RWPE2 (cell line): Measurements from ENCODE around the gene SIGLEC1.

ENCODE experiments used
- ATAC-seq: fragments of 200-7000 bp; cut with Tn5 transposase; 3 replicates; pipeline ENCODE4 v1.9.1; 2021; ENCODE audit warnings: low read depth
- DNase-seq: peaks from one replicate; pipeline ENCODE4 v3.0.0-alpha.2; 2020; ENCODE audit warnings: low spot score
- H3K27ac ChIP-seq: fragments of 450-650 bp; 2 replicates; pipeline ENCODE4 v1.5.1; 2017; ENCODE audit warnings: mild to moderate bottlenecking; ENCODE audit not compliant: poor library complexity, severe bottlenecking
- H3K27me3 ChIP-seq: fragments of 250-450 bp; sonication (Bioruptor Pico); 2 replicates; pipeline ENCODE4 v1.5.1; 2021; ENCODE audit warnings: mild to moderate bottlenecking, moderate library complexity; ENCODE audit not compliant: insufficient read depth, poor library complexity, severe bottlenecking
- H3K36me3 ChIP-seq: fragments of 250-450 bp; sonication (Bioruptor Pico); 2 replicates; pipeline ENCODE4 v1.5.1; 2020; ENCODE audit warnings: low read depth, mild to moderate bottlenecking, moderate library complexity
- H3K4me1 ChIP-seq: fragments of 250-450 bp; sonication (Bioruptor Pico); 2 replicates; pipeline ENCODE4 v1.5.1; 2021; ENCODE audit warnings: mild to moderate bottlenecking, moderate library complexity; ENCODE audit not compliant: insufficient read depth, poor library complexity, severe bottlenecking
- H3K4me3 ChIP-seq: fragments of 250-450 bp; sonication (Bioruptor Pico); 2 replicates; pipeline ENCODE4 v1.5.1; 2021; ENCODE audit warnings: mild to moderate bottlenecking, moderate library complexity; ENCODE audit not compliant: severe bottlenecking
- H3K9me3 ChIP-seq: fragments of 250-450 bp; sonication (Bioruptor Pico); 2 replicates; pipeline ENCODE4 v1.5.1; 2021; ENCODE audit warnings: mild to moderate bottlenecking, moderate library complexity; ENCODE audit not compliant: severe bottlenecking
- TF ChIP-seq, protein P1 (sequence below): fragments of 450-650 bp; IDR thresholded peaks from one replicate; pipeline ENCODE4 v1.5.1; 2017; ENCODE audit warnings: mild to moderate bottlenecking, moderate library complexity; ENCODE audit not compliant: poor library complexity, severe bottlenecking

The SIGLEC1 gene

DNA sequence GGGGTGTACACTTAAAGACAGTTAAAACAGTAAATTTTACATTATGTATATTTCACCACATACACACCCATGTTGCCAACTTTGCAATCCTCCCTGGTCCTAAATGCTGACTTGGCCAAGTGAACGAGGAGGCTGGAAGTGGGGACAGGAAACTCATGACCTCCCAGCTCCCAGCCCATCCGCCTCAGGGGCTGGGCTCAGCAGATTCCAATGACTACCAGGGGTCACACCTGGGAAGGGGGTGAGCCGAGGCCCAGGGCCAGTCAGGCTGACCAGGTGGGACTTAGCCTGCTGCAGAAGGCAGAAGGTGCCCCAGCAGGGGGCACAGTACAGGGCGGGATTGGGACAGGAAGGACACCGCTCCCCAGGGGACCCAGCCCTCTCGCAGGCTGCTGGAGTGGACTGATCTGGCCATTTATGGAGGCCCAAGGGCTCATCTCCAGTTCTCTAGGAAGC lies 2.4 kb downstream of the SIGLEC1 start:
- H3K4me1 ChIP-seq: no peaks in the 10 kb centered on the region
- H3K36me3 ChIP-seq: no peaks in the 10 kb centered on the region
- H3K27me3 ChIP-seq: no peaks in the 10 kb centered on the region
- DNase-seq: no peak
- H3K27ac ChIP-seq: no peak overlapping the region
- H3K9me3 ChIP-seq: no peaks in the 10 kb centered on the region
- 0 out of 3 replicates have a peak, but pooled peaks have one; percentile 8 for ATAC-seq
- no peak overlapping the region for H3K4me3 ChIP-seq
- TF ChIP-seq, protein P1, sequence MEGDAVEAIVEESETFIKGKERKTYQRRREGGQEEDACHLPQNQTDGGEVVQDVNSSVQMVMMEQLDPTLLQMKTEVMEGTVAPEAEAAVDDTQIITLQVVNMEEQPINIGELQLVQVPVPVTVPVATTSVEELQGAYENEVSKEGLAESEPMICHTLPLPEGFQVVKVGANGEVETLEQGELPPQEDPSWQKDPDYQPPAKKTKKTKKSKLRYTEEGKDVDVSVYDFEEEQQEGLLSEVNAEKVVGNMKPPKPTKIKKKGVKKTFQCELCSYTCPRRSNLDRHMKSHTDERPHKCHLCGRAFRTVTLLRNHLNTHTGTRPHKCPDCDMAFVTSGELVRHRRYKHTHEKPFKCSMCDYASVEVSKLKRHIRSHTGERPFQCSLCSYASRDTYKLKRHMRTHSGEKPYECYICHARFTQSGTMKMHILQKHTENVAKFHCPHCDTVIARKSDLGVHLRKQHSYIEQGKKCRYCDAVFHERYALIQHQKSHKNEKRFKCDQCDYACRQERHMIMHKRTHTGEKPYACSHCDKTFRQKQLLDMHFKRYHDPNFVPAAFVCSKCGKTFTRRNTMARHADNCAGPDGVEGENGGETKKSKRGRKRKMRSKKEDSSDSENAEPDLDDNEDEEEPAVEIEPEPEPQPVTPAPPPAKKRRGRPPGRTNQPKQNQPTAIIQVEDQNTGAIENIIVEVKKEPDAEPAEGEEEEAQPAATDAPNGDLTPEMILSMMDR: no peak

DNA sequence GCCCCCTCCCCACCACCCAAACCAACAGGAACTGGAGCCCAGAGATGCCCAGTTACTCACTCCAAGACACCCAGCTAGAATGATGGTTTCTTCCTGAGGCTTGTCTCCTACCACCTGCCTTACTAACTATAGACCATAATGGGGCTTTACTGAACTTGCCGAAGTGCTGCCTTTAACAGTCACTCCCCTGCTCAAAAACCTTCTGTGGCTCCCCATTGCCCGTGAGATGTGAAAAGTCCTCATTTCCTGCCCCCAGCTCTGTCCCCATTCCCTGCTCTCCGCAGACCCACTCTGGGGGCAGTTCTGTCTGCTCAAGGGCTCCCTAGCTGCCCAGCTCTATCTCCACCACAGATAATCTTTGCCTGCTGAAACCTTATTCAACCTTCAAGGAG lies 4.9 kb downstream of the SIGLEC1 start:
- no peak overlapping the region for H3K27ac ChIP-seq
- no peaks in the 10 kb centered on the region for H3K4me1 ChIP-seq
- ATAC-seq: no peak
- no peak overlapping the region for H3K4me3 ChIP-seq
- no peaks in the 10 kb centered on the region for H3K9me3 ChIP-seq
- H3K36me3 ChIP-seq: no peaks in the 10 kb centered on the region
- H3K27me3 ChIP-seq: no peaks in the 10 kb centered on the region
- TF ChIP-seq, protein P1: no peak
- DNase-seq: no peak

DNA sequence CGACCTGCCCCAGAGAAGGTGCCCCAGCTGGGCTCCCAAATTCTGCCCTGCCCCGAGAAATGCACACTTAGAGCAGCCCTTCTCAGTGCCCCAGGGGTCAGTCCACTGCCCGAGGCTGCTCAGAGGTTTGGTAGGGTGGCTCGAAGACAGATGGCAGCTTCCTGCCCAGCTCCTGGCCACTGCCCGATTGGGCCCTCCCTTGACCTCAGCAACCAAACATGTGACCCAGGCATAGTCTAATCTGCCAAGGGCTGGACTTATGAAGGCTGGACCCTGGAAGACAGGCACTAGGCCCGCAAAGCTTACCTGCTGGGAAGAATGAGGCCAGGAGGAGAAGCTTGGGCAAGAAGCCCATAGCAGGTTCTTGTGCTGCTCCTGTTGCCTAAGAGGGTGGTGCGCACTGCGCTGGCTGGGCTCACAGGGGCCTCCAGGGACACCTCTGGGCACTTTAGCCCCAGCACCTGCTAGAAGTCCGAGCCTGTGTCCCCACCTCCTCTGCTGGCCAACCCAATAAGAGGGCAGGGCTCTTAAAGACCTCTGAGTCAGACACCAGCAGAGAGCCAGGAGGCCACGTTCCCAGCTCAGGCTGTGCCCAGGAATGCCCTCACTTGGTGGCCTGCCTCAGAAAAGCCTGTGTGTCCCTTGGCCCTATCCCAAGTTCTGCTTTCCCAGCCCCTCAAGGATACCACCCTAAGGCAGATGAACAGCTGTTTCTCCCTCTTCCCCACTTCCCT lies 5.5 kb downstream of the SIGLEC1 start:
- DNase-seq: no peak

DNA sequence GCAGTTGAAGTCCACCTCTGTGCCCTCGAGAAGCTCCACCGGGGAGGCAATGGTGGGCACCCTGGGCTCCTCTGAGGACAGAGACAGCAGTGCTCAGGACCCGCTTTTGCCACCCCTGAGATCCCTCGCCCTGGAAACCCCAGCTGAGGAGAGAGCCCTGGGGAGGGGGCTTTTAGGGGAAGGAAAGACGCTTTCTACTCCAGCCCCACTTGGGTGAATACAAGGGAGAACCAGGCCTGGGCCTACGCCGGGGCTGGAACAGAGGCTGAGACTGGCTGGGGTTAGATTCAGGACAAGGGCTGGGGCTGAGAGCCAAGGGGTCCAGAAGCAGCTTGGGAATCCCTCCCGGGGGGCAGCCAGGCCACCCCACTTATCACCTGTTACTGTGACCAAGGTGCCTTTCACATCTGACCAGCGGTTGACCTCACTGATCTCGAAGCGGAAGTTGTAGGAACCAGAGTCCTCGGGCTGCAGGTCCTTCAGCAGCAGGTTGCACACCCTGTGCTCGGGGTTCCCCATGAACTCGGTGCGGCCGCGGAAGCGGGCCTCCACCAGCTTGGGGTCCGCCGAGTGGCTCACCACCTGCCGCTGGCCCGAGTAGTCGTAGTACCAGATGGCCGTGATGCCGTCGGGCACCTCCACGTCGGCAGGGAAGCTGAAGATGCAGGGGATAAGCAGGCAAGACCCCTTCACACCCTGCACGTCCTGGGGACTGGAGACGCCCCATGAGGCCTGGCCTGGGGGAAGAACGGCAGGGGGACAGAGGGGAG lies 6.2 kb downstream of the SIGLEC1 start:
- Histone ChIP-seq H3K36me3 (no peaks in the 10 kb centered on the region), H3K4me3 (no peak overlapping the region), H3K9me3 (no peaks in the 10 kb centered on the region), H3K27ac (no peak overlapping the region), H3K4me1 (no peaks in the 10 kb centered on the region), H3K27me3 (no peaks in the 10 kb centered on the region)
- DNase-seq (no peak), ATAC-seq (no peak)
- TF ChIP-seq, protein P1: no peak

More for the DNA sequence above, 5.5 kb downstream of the SIGLEC1 start:
- H3K36me3 ChIP-seq: no peaks in the 10 kb centered on the region
- no peaks in the 10 kb centered on the region for H3K4me1 ChIP-seq
- TF ChIP-seq, protein P1: no peak
- H3K27ac ChIP-seq: no peak overlapping the region
- H3K9me3 ChIP-seq: no peaks in the 10 kb centered on the region
- no peaks in the 10 kb centered on the region for H3K27me3 ChIP-seq
- no peak overlapping the region for H3K4me3 ChIP-seq
- peak; percentile 34; the same call in 1 of the 3 replicates for ATAC-seq
